LHCN-M2 (cell line): ENCODE data around the gene MEAF6. TPM values are rescaled to one million over a fixed set of nuclear protein-coding genes. Genes with fewer than 3 reads are reported as not detected.
"Not testable (repeated sequence)": the region's sequence is repeated elsewhere in the genome, so short reads cannot be mapped to it uniquely, and the experiment has no call there.

ENCODE experiments used
- DNase-seq: peaks from one replicate; pipeline ENCODE4 v3.0.0-alpha.2; 2012; ENCODE audit warnings: low read depth
- total RNA-seq: library from RNA; depleted of rRNA; stranded (reverse); fragments of >200 nt; gene quantifications from 2 replicates; pipeline ENCODE4 v1.2.3, GENCODE V29; 2014

Gene MEAF6
- total RNA-seq, 1 experiment from 2014 or later, result 90.1 TPM

DNA sequence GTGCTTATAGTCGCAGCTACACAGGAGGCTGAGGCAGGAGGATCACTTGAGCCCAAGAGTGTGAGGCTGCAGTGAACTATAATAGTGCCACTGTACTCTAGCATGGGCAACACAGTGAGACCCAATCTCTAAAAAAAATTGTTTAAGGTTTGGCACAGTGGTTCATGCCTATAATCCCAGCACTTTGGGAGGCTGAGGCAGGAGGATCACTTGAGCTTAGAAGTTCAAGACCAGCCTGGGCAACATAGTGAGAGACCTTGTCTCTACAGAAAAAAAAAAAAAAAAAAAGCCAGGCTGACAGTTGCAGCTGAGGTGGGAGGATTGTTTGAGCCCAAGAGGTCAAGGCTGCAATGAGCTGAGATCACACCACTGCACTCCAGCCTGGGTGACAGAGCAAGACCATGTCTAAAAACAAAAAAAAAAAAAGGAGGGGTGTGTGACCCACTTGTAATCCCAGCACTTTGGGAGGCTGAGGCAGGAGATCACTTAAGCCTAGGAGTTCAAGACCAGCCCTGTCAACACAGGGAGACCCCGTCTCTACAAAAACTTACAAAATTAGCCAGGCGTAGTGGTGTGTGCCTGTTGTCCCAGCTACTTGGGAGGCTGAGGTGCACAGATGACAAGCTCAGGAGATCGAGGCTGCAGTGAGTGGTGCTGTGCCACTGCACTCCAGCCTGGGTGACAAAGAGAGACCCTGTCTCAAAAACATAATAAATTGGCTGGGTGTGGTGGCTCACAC is 18.0 kb upstream of the MEAF6 start:
- not testable (repeated sequence) for DNase-seq

DNA sequence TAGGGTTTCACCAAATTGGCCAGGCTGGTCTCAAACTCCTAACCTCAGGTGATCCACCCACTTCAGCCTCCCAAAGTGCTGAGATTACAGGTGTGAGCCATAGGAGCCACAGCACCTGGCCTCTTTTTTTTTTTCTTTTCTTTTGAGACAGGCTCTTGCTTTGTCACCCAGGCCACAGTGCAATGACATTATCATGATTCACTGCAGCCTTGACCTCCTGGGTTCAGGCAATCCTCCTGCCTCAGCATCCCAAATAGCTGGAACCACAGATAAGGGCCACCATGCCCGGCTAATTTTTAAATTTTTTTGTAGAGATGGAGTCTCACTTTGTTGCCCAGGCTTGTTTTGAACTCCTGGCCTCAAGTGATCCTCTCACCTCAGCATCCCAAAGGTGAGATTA is 15.3 kb upstream of the MEAF6 start:
- DNase-seq, result not testable (repeated sequence)

DNA sequence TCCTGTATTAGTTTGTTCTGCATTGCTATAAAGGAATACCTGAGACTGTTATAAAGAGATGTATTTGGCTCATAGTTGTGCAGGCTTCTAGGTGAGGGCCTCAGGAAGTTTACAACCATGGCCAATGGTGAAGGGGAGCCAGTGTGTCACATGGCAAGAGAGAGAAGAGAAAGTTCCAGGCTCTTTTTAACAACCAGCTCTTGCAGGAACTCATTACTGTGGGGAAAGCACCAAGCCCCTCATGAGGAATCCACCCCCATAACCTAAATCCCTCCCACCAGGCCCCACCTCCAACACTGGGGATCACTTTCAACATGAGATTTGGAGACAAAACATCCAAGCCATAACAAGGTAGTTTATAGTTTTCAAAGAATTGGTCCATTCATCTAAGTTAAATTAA is 5.0 kb upstream of the MEAF6 start:
- DNase-seq, result no peak

DNA sequence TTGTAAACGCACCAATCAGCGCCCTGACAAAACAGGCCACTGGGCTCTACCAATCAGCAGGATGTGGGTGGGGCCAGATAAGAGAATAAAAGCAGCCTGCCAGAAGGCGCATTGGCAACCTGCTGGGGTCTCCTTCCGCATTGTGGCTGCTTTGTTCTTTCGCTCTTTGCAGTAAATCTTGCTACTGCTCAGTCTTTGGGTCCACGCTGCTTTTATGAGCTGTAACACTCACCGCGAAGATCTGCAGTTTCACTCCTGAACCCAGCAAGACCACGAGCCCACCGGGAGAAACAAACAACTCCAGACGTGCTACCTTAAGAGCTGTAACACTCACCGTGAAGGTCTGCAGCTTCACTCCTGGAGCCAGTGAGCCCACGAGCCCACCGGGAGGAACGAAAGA is 4.4 kb upstream of the MEAF6 start:
- not testable (repeated sequence) for DNase-seq

DNA sequence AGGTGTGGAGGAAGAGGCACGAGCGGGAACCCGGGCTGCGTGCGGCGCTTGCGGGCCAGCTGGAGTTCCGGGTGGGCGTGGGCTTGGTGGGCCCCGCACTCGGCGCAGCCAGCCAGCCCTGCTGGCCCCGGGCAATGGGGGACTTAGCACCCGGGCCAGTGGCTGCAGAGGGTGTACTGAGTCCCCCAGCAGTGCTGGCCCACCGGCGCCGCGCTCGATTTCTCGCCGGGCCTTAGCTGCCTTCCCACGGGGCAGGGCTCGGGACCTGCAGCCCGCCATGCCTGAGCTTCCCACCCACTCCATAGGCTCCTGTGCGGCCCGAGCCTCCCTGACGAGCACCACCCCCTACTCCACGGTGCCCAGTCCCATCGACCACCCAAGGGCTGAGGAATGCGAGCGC is 3.7 kb upstream of the MEAF6 start:
- not testable (repeated sequence) for DNase-seq

DNA sequence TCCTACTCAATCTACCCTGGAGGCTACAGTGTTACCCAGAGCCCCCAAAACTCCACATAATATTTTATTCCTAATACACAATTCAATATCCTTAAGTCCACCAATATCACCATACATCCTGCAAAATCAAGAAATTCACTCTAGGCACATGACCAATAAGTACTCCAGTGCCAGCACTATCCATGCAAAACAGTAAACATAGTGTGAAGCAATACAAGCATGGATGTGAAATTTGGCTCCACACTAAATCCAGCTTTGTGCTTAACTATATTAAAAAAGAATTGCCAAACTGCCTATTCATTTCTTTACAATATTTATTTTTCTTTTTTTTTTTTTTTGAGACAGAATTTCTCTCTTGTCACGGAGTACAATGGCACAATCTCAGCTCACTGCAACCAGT is 3.0 kb upstream of the MEAF6 start:
- no peak for DNase-seq

DNA sequence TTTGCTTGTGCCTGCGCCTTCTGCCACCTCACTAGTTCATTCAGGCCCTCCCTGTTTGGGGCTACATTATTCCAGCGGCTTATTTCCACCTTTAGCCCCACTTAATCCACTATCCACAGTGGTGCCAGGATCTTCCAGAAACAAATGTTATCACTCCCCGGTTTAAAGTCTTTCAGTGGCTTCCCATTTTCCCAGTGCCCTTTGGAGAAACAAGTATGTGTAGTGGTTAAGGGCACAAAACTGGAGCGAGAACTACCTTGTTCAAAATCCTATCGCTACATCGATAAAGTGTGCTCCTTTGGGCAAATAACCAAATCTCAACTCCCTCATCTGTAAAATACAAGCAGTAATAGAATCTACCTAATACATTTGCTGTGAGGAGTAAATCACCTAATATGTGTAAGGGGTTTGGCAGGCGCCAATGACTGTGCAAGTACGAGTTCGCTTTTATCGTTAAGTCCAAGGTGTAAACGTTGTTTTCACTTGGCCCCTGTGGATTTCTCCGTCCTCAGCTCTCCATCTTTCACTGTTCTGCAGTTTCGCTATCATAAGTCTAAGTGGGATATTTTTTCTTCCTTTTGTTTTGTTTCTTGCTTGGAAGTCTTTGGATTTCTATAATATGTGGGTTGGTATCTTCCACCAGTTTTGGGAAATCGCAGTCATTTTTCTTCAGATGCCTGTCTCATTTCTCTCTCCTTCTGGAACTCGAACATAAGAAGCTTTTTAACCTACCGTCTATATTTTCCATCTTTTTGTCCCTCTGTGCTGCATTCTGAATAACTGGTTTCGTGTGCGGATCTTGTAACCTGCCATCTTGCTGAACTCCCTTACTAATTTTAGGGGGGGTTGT is 844 bp upstream of the MEAF6 start:
- DNase-seq, result no peak

DNA sequence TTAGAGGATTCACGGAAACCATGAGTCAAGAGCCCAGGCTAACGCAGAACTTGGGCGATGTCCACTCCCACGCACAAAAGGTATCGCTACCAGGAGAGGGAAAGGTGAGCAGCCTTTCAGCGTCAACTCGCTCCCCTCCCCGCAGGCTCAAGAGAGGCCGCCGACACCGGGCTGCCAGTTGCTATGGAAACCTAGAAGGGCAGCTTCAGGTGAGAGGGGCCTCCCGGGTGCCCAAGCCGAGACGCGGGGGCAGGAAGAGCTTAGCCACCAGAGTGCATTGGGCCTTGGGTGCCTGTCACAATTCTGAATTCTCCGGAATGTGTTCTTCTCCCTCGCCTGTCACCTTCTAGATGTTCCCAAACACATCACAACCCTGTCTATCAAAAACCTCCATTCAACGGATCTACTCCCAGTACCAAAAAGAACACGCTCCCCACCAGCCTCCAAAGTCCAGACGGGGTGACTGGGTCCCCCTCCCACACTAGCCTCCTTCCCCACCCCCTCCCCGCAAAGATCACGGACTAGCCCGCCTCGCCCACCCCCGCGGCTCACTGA is 694 bp downstream of the MEAF6 start:
- DNase-seq, result no peak

DNA sequence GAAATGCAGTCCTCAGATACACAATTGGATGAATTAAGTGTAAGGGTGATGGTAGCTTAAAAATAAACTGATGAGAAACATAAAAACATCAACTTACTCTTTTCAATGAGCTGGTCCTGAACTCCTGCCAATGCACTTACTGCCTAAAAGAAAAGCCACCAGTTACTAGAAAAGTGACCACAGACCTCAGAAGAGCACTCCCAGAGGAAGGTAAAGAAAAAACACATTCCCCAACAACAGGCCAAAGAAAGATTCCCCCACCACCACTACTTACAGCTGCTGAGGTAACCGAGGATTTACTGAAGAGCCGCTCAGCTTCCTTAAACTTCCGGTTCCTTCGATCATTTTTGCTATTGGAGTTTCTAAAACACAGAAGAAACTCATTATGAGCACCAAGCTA is 5.4 kb downstream of the MEAF6 start:
- peak; percentile 56 for DNase-seq

DNA sequence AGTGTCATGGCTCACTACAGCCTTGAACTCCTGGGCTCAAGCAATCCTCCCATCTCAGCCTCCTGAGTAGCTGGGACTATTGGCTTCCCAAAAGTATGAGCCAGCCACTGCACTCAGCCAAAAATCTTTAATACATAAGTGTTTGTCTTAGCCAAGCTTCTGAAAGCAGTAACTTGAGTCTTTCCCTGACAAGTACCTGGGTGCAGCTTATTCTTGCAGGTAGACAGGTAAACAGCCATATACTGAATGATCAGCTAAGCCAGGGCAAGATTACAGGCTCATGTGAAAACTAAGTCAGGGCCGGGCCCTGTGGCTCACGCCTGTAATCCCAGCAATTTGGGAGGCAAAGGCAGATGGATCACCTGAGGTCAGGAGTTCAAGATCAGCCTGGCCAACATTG is 7.8 kb downstream of the MEAF6 start:
- DNase-seq, result no peak

DNA sequence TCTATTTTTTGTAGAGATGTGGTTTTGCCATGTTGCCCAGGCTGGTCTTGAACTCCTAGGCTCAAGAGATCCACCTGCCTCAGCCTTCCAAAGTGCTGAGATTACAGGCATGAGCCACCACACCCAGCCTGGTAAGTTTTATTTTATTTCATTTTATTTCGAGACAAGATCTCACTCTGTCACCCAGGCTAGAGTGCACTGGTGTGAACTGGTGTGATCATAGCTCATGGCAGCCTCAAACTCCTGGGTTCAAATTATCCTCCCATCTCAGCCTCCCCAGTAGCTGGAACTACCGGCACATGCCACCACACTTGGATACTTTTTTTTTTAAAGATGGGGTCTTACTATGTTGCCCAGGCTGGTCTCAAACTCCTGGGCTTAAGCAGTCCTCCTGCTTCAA is 11.8 kb downstream of the MEAF6 start:
- DNase-seq, result not testable (repeated sequence)

DNA sequence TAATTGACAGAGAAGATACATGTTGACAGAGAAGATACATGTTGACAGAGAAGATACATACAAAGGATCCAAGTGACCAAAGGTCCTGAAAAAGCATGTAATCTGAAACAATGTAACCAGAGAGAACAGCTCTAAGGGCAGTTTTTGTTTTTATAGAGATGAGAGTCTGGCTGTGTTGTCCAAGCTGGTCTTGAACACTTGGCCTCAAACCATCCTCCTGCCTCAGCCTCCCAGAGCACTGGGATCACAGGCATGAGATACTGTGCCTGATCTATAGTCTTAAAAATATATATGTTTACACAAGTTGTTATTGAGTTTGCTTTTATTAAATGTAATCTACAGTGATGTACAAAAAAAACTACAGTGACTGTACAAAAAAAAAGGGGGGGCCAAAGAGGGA is 12.5 kb downstream of the MEAF6 start:
- no peak for DNase-seq

DNA sequence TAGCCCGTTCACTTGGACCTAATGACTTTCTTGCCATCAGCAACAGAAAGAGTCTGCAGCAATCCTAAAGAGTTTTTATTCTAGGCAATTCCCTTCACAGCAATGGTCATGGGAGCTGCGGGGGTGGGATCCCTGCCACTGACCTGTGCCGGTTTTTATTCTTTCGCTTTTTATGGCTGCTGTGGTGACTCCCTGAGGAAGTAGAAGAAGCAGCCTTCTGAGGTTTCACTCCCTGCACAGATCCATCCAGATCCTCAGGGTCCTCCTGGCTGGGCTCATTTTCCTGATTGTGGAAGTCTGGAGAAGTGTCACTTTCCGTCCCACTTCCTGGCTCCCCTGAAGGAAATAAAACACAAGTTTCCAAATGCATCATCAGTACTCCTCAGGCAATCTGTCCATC is 12.9 kb downstream of the MEAF6 start:
- no peak for DNase-seq

DNA sequence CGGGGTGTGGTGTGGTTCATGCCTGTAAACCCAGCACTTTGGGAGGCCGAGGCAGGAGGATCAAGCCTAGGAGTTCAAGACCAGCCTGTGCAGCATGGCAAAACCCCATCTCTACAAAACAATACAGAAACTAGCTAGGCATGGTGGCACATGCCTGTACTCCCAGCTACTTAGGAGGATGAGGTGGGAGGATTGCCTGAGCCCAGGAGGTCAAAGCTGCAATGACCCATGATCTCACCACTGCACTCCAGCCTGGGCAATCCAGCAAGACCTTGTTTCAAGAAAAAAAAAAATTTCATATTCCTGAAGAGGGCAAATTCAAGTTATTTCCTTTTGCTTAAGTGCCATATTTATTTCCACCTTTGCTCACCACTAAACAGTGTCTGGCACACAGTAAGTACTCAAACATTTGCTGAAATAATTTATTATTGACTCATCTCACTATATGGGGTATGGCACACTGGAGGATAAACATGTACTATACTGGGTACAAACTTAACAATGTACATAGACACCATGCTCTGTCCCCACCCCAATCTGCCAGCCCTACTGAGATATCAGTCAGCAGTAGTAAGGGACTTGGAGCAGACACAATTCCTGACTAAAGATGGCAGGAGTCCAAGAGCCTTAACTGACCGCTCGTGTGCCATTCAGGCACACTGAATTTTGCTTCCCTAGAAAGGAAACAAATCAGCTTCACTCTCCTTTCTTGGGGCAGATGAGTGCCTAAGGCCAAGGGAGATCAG is 15.5 kb downstream of the MEAF6 start:
- DNase-seq, result peak; percentile 81

DNA sequence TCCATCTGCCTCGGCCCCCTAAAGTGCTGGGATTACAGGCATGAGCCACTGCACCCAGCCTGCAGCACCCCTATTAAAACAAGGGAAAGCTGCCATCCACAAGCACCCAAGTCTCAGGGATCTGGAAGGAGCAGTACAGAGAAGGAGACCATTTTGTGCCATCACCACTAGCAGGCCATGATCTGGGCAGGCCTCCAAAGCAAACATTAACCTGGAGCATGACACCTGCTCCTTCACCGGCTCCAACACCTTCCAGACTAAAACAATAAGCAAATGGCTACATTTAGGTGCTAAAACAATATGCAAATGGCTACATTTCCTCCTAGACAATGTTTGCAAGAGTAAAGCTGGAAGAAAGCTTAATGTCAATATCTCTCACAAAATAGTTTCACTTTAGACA is 16.7 kb downstream of the MEAF6 start:
- DNase-seq, result no peak

DNA sequence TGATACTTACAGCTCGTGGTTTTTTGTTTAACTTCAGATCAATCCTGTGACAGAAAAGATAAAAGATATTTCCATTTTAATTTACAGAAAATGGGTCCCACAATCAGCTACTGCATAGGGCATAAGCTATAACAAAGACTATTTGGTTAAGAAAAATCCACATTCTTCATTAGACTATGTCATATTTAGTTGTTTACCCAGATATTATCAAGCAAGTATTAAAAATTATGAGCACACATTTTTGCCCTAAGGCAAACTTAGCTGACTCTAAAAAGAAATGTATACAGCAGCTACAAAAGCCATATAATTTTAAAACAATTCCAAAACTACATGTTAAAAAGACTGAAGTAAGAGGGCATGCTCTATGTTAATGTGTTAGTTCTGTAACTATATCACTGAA is 18.7 kb downstream of the MEAF6 start:
- no peak for DNase-seq

DNA sequence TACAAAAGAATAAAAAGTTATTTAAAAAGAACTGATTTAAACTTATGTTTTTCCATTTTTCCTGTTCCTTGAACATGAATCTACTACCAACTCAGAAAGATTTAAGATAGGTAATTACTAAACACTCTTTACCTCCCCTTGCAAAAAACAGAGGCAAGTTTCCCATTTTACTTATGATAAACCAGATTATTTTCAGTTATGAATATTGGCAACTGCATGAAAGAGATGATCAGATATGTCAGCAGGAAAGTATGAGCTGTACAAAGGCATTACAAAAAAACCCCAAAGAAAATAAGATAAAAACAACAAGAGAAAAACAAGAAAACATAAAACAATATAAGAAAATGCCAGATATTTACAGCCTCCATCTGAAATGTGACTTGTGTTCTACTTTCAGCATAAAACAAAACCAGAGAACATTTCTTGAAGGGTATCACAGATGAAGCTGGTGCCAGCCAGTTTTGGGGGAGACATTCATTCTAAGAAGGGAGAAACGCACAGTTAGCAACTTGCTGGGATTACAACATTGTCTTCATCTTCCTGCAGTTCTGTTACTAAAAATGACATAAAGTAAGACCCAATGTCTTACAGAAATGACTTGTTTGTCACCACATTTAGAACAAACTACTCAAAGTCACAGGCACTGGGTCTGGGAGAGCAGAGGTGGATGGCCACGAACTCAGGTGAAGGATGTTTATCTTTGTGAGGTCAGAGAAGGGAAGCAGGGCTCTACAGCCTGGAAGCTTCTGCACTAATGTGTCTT is 21.0 kb downstream of the MEAF6 start:
- DNase-seq, result no peak

DNA sequence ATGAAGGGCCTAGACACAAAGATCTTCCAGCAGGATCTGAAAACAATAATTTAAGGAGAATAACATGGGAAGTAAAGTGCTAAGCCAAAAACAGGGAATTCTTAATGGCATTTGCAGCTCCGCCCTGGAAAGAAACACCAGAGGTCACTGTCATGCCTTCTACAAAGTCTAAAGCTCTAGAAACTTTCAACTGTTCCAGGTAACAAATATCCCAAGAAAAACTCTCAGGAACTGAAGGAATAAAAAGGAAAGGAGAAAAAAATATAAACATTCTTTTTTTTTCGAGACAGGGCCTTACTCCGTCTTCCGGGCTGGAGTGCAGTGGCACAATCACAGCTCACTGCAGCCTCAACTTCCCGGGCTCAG is 27.0 kb downstream of the MEAF6 start:
- no peak for DNase-seq

DNA sequence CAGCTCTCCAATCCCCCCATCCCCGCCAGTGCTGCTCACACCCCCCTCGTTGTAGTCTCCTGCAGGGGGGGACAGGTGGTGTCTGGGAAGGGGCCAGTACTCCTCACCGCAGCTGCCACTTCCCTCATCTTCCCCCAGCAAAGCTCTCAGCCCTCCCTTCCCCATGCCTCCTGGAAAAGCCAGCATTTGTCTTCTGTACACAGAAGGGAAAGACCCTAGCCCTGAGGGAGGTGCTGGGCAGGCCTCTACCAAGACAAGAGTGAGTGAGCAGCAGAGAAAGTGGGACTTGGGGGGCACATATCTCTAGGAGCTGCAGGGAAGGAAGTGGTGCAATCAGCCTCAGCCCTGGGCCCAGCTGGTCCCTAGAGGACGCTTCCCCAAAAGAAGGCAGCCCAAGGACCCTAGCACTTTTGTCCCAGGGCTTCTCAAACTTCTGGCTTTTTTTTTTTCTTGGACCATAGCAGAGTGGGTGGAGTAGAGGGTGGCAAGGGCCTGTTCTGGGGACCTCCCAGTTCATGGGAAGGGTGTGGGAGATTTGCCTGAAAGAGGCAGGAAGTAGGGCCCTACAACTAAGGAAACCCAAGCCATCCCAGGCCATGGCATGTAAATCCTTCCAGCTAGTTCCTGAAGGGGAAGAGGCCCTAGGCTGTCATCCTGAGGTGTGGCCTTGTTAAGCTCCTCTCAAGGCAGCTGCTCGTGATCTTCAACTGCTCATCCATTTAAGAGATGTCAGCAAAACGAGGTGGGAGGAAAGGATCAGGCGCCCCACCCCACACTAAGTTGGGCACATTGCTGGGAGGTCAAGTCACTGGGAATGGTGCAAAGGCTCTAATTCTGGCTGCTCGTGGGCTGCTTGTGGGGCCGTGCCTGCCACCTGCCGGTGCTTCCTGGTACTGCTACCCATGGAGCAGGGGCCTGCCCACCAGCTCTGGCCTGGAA is 27.6 kb downstream of the MEAF6 start:
- peak; percentile 79 for DNase-seq
